22Rv1 (cell line): ENCODE results near the gene CAMTA1.

Experiments
- ZFX ChIP-seq: fragments of 450-650 bp; IDR thresholded peaks from 2 replicates; pipeline ENCODE4 v1.6.1; 2017; ENCODE audit warnings: antibody characterized with exemption, borderline replicate concordance
- TF ChIP-seq, protein P1 (sequence below): fragments of 450-650 bp; IDR thresholded peaks from 2 replicates; pipeline ENCODE4 v1.5.1; 2017; ENCODE audit warnings: mild to moderate bottlenecking

DNA sequence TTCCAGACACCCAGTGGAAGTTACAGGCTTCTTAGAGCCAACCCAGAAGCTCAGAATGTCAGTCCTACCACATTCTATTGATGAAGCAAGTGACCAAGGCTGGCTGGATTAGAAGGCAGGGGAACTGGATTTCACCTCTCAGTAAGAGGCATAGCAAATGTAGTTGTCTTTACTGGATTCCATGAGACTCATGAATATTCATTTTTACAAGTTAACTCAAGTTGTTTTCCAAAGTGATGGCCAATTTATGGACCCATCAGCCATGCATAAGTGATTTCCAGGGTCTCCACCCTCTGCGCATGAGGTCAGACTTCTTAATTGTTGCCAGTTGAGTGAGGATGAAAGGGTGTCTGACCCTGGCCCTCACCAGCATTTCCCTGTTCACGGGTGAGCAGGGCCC lies 559.0 kb downstream of the CAMTA1 start:
- TF ChIP-seq, protein P1, sequence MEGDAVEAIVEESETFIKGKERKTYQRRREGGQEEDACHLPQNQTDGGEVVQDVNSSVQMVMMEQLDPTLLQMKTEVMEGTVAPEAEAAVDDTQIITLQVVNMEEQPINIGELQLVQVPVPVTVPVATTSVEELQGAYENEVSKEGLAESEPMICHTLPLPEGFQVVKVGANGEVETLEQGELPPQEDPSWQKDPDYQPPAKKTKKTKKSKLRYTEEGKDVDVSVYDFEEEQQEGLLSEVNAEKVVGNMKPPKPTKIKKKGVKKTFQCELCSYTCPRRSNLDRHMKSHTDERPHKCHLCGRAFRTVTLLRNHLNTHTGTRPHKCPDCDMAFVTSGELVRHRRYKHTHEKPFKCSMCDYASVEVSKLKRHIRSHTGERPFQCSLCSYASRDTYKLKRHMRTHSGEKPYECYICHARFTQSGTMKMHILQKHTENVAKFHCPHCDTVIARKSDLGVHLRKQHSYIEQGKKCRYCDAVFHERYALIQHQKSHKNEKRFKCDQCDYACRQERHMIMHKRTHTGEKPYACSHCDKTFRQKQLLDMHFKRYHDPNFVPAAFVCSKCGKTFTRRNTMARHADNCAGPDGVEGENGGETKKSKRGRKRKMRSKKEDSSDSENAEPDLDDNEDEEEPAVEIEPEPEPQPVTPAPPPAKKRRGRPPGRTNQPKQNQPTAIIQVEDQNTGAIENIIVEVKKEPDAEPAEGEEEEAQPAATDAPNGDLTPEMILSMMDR = no peak
- no peak for TF ChIP-seq ZFX
